Gastrocnemius medialis (tissue), 4 donors: ENCODE results near the gene KLF2.

ENCODE experiments used
- POLR2A ChIP-seq, 2 donors: fragments of 450-650 bp; IDR thresholded peaks; one replicate each; pipeline ENCODE4 v1.6.1; 2017; ENCODE audit warnings: antibody characterized with exemption in 2 of 2, mild to moderate bottlenecking in 2 of 2, moderate library complexity in 2 of 2
- TF ChIP-seq, protein P1 (sequence below), 5 experiments: fragments of 450-650 bp in 3 of 5; fragments of 200-600 bp in 2 of 5; sonication (generic) in 2 of 5; IDR thresholded peaks in 4 of 5; conservative IDR thresholded peaks in 1 of 5; 1 replicate in 4 of 5; 2 replicates in 1 of 5; pipeline ENCODE4 v1.5.1; 2016 to 2019; ENCODE audit warnings: antibody characterized with exemption in 5 of 5, mild to moderate bottlenecking in 3 of 5, moderate library complexity in 3 of 5

DNA sequence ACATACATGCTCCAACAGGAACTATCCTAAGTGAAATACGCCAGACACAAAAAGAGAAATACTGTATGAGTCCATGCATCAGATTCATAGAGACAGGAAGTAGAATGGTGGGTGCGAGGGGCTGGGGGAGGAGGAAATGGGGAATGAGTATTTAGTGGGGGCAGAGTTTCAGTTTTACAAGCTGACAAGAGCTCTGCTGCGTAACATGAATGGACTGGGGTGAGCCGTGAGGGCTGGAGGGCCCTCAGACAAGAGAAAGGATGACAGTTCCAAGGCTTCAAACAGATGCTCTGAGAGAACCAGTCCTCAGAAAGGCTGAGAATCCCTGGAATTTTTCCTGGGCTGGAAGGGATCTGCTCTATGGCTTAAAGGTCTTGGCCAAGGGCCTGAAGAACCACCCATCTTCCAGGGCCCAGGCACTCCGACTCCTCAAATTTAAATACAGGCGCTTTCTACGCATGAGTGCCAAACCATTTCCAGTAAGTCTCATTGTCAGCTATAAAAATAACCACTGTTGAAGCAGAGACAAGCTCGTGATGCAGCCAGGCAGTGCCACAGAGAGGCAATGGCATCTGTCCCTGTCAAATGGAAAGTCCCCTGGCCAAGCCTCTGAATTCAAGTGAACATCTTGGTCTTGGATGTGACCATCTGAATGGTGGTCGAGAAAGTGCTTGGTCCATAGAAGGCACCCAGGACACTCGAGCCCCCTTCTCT is 17.5 kb downstream of the KLF2 start:
- TF ChIP-seq, protein P1, sequence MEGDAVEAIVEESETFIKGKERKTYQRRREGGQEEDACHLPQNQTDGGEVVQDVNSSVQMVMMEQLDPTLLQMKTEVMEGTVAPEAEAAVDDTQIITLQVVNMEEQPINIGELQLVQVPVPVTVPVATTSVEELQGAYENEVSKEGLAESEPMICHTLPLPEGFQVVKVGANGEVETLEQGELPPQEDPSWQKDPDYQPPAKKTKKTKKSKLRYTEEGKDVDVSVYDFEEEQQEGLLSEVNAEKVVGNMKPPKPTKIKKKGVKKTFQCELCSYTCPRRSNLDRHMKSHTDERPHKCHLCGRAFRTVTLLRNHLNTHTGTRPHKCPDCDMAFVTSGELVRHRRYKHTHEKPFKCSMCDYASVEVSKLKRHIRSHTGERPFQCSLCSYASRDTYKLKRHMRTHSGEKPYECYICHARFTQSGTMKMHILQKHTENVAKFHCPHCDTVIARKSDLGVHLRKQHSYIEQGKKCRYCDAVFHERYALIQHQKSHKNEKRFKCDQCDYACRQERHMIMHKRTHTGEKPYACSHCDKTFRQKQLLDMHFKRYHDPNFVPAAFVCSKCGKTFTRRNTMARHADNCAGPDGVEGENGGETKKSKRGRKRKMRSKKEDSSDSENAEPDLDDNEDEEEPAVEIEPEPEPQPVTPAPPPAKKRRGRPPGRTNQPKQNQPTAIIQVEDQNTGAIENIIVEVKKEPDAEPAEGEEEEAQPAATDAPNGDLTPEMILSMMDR (IDR thresholded peaks at IDR 0.05 in 4 of 5, conservative IDR thresholded peaks at IDR 0.05 in 1 of 5), result no peak
- peak in 1 of 2 donors; percentile 14 for TF ChIP-seq POLR2A (IDR thresholded peaks at IDR 0.05)
